UCSD-AML1 (cell line): Measurements from ENCODE around the gene TFCP2L1.

ENCODE experiments used
- DNase-seq: peaks from one replicate; lab custom pipeline; 2025; ENCODE audit not compliant: unreplicated experiment; lab: John Stamatoyannopoulos, UW

TFCP2L1 gene

DNA sequence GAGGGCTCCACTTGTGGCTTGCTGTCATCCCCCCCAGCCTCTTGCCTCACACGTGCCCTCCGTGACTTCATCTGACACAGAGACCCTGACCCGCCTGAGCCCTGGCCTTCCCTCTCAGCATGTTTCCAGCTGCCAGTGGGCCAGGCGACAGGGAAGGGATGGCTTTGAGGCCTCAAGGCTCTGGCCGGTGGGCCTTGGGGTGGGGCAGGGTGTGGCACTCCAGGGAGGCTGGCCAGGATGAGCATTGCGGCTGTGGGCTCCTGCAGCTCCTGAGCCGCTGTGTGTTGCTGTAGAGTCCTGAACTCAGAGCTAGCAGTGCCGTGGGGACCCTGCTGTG, 85.0 kb downstream of the TFCP2L1 start:
- no peak for DNase-seq

DNA sequence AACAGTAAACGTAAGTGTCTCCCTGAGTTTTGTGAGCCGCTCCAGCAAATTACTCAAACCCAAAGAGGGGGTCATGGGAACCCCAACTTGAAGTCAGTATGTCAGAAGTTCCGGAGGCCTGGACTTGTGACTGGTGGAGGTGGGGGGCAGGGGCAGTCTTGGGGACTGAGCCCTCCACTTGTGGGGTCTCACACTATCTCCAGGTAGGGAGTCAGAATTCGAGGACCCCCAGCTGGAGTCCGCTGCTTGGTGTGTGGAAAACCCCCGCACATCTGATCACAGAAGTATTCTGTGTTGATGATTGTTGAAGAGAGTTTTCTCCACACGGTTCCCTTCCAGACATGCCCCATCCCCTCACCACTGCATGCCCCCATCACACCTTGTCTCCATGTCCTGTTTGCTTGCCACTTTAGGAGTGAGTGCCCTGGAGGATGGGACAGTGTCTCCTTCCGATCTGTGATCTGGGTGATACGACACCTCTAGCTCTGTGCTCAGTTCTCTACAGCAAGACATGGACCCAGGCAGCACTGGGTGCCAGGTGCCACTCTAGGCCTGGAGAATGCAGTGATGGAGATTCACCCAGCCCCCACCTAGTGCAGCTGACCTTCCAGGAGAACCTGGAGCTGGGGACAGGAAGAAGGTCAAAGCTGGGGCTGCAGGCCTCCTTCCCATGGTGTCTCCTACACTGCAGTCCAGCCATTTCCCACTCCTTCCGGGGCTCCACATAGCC, 85.6 kb downstream of the TFCP2L1 start:
- no peak for DNase-seq

DNA sequence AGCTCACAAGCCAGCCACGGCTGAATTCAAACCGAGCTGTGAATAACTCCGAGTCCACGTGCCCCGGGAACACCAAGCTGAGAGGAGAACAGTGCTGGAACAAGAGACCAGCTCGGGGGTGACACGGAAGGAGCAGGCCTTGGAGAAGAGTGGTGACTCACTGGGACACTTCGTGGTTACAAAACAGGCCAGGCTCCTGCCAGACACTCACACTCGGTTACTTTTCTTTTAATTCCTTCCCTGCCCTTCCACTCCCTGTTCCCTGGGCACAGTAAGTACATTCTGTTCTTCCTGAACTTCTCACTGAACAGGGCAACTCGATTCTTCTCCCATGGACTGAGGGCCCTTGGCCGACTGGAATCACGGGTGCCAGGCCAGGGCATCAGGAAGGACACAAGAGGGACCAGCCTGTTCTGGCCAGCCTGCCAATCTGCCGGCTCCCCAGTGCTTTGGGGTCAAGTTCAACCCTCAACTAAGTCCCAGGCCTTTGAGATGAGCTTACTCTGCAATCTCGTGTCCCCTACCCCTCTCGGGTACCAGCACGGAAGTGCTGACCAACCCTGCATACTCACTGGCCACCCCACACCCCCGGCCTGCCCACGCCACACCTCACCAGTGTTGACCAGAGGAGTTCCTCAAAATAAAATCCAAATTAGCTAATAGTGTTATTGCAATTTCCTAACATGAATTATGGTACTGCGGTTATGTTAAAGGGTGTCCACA, 87.5 kb downstream of the TFCP2L1 start:
- DNase-seq, result no peak

DNA sequence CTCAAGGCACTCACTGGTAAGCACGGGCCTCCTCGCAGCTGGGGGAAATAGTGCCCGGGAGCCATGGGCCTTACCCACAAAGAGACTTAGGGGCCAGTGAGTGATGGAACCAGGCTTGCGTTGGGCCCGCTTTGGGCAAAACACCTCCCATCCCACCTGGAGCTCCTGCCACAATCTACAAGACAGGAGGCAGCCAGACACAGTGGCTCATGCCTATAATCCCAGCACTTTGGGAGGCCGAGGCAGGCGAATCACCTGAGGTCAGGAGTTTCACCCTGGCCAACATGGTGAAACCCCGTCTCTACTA, 88.2 kb downstream of the TFCP2L1 start:
- DNase-seq, result no peak

DNA sequence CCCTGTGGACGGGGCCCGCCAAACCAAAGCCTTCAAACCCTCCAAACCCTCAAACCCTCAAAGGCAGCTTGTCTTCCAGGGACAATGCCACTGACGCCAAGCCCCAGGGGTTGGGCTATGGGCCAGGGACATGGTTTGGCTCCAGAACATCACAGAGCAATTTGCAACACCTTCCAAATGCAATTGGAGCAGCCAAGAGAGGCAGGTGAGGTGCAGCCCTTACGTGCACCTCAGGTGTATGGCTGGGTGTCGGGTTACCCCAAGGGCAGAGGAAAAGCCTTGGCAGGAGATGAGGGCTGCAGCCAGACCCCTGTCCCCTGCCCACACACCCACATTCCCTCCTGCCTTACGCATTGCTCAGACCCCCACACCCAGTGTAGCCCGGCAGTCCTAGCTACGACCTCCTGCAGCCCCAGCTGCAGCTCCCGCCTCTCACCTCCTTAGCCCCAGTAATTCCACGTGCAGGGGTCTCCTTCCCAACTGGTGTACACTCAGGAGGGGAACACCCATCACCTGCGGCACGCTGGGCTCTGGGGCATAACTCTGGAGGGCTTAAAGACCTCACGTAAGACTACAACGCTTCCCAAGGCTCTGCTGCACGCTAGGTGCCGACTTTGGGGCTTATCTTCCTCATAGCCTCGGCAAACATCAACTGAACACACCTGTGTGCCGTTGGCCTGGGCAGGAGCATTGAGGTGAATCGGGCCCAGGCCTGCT, 88.7 kb downstream of the TFCP2L1 start:
- DNase-seq, result no peak

DNA sequence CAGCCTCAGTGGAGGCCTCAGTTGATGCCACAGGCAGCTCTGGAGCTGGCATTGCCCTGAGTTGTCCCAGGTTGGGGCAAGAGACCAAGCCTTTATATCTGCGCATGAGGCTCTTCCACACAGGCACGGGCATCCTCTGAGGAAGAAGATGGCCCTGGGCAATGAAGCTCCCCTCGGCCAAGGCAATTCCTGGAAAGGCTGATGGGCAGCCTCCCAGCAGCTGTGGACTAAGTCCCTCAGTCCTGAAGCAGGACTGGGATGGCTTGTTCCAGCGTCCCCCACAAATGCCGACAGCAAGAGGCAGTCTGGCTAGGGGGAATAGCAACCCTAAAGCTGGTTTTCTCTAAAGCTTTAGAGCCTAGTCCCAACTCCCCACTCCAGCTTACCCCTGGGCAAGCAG, 90.0 kb downstream of the TFCP2L1 start:
- DNase-seq, result no peak

DNA sequence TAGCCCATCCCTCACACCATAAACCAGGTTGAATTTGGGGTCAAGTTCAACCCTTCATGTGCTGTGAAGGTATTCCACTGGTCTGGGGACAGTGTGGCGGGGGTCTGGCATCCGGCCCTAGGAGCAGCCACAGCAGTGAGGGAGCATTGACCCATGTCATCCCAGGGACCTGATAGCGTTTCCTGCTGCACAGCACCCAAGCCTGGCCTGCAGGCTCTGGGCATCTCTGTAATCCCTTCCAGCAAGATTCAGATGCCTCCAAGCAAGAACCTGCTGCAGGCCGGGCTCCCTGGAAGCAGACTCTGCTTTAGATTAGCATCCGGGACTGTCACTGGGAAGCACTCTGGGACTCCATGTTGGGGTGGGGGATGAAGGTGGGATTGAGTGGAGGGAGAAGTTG, 90.4 kb downstream of the TFCP2L1 start:
- DNase-seq, result no peak

DNA sequence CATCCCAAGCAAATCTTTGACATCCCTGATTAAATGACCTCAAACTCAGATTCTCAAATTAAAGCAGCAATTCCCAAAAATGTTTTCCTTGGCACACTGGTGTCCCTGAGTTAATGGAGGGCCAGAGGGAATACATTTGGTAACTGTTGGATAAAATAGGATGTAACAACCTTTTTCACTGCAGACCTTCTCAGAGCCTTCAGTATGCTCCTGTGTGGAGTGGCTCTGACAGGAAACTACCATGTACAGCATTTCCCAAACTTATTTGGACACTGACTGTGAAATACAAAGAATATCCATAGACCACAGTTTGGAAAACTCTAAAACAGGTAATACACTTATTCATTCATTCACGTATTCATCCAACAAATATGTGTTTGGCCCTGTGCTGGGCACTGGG, 91.8 kb downstream of the TFCP2L1 start:
- DNase-seq, result no peak

DNA sequence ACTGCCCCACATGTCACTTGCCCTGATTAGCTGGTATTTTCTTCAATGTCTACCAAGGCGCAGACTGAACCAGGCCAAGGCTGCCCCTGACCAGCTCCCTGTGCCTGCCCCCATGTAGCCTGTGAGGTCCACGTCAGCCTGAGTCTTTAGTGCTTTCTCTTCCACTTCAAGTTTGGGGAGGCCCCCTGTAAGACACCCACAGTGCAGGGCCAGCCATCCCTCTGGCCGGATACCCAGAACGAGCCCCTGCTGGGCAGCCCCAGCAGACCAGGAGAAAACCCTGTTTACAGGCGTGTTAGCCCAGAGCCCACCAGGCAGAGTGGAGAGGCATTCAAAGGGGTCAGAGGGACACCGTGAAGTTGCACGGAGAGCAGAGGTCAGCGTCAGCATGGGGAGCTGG, 92.4 kb downstream of the TFCP2L1 start:
- no peak for DNase-seq

DNA sequence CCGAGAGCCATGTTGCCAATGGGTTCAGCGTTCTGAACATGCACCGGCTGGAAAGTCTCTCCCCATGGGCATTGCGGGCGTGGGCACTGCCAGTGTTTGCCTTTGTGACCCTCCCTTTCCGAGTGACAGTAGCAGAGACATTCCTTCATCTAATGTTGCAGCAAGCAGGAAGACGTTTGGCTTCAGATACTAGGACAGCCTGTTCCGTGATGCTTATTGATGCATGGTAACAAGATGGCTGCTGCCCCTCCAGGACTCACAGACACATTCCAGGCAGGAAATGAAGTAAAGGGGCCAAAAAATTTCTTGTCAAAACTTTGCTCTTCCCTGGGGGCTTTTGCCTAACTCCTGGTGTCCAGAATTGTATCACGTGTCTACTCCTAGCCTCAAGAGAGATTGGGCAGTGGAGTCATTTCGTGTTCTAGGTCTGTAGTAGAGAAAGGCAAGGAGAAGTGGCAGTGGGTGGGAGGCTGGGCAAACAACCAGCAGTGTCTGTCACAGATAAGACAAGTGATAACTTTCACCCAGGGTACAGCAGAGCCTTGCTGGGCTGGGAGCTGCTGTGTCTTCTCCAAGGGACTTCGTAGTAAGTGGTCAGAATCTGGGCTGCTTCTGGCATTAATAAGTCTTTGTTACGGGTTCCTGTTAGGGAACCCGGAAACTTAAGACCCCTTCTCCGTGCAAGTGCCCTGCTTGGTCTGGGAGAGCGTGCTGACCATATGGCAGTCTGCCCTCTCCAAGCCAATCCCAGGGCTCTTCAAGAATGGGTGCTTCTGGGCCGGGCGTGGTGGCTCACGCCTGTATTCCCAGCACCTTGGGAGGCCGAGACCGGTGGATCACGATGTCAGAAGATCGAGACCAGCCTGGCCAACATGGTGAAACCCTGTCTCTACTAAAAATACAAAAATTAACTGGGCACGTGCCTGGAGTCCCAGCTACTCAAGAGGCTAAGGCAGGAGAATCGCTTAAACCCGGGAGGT, 93.5 kb downstream of the TFCP2L1 start:
- no peak for DNase-seq

DNA sequence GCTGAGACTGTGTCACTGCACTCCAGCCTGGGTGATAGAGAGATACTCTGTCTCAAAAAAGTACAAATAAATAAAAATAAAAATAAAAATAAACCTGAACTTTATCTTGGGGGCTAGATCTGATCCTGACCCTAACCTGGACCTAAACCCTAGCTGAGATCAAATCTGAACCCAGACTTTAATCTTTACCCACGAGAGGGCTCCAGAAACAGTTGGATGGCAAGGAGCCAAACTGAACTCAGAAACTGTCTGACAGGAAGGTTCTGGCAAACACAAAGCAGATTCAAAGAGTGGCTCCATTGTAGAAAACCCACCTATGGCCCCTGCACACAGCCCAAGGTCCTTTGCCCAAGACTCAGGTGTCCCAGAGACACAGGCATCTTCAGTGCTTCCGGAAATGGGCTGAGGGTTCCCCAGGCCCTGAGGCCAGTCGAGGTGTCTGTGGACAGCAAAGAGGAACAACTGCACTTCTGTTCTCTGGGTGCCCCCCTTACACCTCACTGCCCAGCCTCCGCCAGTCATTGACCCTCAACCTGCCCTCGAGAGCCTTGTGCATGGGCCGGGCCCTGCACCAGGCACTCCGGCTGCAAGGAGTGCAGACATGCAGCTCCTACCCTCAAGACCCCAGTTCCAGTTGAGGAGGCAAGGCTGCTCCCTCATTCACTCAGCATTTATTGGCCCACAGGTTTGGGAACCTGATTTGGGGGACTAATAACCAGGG, 95.2 kb downstream of the TFCP2L1 start:
- no peak for DNase-seq

DNA sequence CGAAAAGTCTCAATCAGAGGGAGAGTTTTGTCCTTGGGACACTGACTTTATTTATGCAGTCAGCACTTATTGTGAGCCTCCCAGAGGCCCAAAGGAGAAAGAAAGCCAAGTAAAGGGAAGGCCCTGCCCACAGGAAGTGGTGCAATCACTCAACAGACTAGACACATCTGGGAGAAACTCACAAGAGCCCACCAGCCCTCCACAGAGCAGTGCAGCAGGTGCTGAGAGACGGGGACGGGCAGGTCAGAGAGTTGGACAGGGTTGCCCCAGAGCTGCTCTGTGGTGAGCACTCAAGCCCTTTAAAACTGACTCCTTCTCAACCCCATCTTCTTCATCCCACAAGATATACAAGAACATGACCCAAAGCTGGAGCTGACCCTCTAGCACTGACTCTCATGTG, 96.0 kb downstream of the TFCP2L1 start:
- no peak for DNase-seq

DNA sequence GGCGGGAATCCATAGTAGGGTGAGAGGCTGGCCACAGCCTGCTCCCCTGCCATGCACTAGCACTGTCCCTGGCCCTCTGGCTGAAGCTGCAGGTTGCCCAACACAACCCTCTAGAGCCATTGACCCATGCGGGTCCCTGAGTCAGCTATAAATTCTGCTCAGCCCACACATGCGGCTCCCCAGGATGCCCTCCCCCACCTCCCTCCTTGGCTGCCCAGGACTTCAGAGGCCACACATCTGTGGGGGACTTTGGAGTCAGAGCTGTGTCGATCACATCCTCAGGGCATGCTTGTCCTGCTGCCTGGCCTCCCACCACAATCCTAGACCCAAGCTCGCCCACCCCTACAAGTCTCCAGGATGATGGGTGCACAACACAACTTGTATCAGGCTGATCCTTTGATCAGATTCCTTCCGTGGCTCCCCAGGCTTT, 97.0 kb downstream of the TFCP2L1 start:
- DNase-seq, result no peak

DNA sequence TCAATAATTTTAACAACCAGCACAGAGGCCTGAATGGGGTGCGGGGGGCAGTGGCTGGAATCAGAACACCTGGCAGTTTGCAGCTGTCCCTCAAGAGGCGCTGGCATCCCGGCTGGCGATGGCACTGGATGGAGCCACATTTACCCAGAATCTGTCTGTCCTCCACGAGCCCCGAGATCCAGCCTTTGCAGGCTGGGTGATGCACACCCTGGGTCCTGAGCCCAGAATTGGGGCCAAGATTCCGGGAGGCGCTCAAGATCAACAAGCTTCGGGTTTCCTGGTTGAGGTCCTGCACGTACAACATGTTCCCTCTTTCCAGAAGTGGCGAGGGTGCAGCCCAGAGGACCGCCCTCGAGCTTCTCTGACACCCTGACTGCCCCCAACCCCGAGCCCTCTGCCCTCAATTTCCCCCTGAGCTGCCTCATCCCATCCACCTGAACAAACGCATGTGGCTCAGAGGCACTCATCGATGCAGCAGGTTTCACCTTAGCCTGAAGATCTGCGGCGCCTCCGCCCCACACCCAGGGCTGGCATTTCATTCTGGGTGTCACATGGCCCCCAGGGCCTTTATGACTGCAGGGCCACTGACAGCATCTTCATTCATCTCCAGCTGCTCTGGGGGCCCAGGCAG, 97.5 kb downstream of the TFCP2L1 start:
- no peak for DNase-seq

DNA sequence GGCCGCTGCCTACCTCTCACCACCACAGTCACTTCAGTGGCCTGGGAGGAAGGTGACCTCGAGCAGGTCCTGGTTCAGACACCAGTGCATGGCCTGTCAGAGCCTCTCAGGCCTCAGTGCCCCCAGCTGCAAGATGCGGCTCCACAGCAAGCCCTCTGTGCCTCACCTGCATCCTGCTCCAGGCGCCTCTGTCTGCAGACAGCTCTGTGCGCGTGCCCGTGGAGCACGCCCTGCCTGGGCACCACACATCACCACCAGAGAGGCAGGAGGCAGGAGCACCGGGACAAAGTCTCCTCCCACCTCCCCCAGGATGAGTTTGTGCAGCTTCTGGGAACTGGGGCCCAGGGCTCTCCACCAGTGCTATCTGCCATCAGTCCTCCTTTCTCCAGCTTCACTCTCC, 98.7 kb downstream of the TFCP2L1 start:
- no peak for DNase-seq

DNA sequence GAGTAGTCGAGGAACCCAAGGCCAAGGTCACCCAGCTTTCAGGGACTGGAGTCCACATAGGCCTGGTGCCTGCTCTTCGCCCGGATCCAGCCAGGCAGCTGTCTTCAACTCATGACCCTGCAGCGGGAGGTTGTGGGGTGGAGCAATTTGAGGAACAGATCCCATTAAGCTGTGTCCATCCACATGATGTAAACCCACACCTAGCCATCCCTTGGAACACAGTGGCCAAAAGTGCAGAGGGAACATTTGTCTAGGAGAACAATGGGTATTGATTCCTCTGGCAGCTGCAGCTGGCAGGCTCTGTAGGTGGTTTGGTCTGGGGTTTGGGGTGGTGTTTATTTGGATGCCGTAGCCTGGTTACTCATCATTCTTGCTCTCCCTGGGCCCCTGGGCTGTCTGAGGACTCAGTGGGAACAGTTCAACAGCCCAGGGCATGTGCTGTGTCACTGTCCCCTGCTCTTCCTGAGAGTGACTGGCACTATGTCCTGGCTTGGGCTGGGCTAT, 99.4 kb downstream of the TFCP2L1 start:
- DNase-seq, result no peak

DNA sequence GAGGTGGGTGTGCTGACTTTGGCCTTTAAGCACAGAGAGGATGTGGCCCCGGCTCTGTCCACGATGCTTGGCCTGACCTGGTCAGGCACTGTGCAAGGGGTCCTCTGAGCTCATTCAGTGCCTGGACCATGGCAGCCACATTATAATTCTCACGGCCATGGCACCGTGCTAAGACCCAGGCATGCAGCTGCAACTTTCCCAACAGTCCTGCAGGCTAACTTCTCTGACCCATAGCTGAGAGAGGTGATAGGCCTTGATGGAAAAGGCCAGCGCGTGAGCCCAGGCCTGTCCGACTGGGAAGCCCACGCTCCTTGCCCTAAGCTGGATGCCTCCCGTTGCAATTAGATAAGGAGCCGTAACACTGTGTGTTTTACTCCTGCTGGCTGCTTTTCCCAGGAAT, 99.9 kb downstream of the TFCP2L1 start:
- DNase-seq, result no peak

DNA sequence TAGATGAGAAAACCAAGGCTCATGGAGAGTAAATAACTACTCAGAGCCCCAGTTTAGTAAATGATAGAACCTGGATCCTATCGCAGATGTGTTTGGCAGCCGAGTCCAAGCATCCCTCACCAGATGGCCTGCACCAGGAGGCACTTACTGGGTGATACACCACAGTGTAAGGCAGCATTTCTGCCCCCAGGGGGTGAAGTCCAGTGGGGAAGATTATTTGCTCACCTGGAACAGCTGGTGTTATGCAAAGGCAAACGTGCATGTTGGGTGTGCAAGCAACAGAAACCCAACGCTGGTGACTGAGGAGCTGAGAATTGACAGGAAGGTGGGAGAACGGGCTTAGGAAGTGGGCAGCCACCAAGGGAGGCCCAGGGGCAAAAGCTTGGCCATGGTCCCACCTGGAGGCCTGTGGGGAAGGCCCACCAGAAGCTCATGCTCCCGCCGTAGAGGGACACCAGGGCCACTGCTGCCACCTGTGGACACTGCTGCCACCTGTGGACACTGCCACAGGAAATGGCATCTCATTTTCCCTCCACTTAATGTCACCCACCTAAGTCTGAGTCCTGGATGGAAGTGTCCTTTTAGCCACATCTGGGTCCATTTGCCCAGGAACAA, 100.6 kb downstream of the TFCP2L1 start:
- DNase-seq, result no peak

DNA sequence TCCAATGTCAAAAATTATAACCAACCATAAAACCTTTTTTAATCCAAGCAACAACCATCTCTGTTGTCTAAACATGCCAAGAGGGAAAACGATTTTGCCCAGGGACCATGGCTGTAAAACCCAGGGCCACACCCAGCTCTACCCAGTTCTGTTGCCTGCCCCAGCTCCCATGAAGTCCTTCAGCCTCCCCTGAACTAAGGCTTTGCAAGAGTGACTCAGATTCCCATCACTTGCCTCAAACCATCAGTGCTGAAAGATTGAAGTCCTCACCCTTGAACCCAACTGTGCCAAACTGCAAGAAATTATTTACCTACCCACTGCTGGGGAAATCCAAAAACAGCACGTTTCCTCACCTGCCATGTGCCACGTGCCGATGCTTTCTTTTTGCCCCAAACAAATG, 102.5 kb downstream of the TFCP2L1 start:
- DNase-seq, result no peak

DNA sequence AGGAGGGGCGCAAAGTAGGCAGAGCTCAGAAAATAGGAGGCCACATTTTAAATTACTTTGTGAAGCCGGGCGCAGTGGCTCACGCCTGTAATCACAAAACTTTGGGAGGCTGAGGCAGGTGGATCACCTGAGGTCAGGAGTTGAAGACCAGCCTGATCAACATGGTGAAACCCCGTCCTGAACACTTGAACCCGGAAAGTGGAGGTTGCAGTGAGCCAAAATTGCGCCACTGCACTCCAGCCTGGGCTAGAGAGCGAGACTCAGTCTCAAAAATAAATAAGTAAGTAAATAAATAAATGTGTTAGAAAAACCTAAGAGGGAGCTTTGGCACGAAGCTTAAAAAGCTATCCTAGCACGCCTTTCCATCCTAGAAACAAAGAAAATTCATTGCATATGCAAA, 105.5 kb downstream of the TFCP2L1 start:
- no peak for DNase-seq
